H1 (cell line): ENCODE data around the gene CD300E. TPM values are rescaled to one million over a fixed set of nuclear protein-coding genes. Genes with fewer than 3 reads are reported as not detected.

ENCODE experiments used
- BACH1 ChIP-seq: IDR thresholded peaks from 2 replicates; pipeline ENCODE4 v1.6.1; 2012; ENCODE audit warnings: low read length, improper control_type of control experiment
- SIN3A ChIP-seq, 2 experiments: IDR thresholded peaks in 1 of 2; conservative IDR thresholded peaks in 1 of 2; 2 replicates each; pipeline ENCODE4 v1.6.1; 2011 to 2012; ENCODE audit warnings: low read length in 2 of 2, improper control_type of control experiment in 1 of 2, low read depth in 1 of 2, mild to moderate bottlenecking in 1 of 2
- YY1 ChIP-seq: IDR thresholded peaks from 2 replicates; pipeline ENCODE4 v1.6.1; 2011; ENCODE audit warnings: low read depth, mild to moderate bottlenecking, low read length
- polyA plus RNA-seq, 7 experiments: library from polyadenylated mRNA; depleted of rRNA in 3 of 7; stranded (reverse) in 5 of 7; unstranded in 2 of 7; fragments of >200 nt in 5 of 7; fragments of 200-250 nt in 2 of 7; gene quantifications; 1 replicate in 5 of 7; 2 replicates in 1 of 7; 4 replicates in 1 of 7; pipeline versions ENCODE4 v1.2.1 to v1.2.3, GENCODE V29; 2011 to 2013; ENCODE audit warnings: missing spikeins in 2 of 7, mixed read lengths in 2 of 7
- total RNA-seq: library from RNA; stranded (reverse); fragmentation: NEBNext Ultra II Directional; extraction: Animal tissue kit (Norgen Biotek cat#: 25700); gene quantifications from 2 replicates; pipeline ENCODE4 v1.2.1, GENCODE V29; 2021

The CD300E gene
- total and polyA plus RNA-seq, 2 of the 8 experiments (the other 6 are each of a cell fraction or from before 2014, with no cell fraction given) = not detected

DNA sequence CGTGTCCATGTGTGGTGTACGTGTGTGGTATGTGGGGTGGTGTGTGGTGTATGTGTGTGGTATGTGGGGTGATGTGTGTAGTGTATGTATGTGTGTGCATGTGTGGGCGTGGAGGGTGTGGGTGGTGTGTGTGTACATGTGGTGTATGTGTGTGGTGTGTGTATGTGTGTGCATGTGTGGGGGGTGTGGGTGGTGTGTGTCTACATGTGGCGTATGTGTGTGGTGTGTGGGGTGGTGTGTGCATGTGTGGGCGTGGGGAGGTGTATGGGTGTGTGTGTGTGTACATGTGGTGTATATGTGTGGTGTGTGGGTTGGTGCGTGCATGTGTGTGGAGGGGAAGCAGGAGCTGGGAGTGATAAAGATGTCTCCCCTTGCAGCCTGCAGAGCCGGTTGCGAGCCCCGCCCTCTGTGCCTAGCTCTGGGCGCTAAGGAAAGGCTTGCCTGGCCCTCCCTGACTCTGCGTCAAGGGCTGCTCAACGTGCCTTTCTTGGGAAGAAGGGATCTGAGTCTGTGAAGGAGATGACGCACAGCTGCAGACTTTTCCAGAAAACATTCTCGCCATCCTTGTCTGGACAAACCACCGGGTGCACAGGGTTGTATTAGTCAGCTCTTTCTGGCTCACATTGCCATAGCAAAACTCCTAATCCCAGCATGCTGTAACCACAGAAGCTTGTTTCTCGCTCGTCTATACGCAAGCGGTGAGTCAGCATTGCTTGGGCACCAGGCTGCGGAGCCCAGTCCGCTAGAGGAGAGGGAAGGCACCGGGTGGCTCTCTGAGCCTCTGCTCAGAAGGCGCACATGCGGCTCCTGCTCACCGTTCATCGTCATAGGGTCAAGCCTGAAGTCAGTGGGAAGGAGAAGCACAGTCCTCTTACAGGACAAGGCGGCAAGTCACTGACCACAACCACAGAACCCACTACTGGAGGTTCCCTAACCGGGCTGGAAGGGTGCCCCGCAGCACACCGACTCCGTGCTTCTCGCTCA is 54.2 kb downstream of the CD300E start (continued):
- TF ChIP-seq YY1 (no peak), BACH1 (peak; percentile 76), SIN3A (conservative IDR thresholded peaks at IDR 0.05 in 1 of 2, IDR thresholded peaks at IDR 0.05 in 1 of 2; ENCODE audit: low read depth in 1 of 2, low read length in 2 of 2) (no peak)
- TF ChIP-seq, all 59 proteins: peak for 2
